Measurements from ENCODE around the gene LBR. TPM values are rescaled to one million over a fixed set of nuclear protein-coding genes. Genes with fewer than 3 reads are reported as not detected.

LBR gene
- total and polyA plus RNA-seq, 3 donors from 2014 or later, result 31.7 to 40.3 (median 39.9) TPM

GRCh38 chr1:225471109-225471452, 43.2 kb upstream of the LBR start:
- intact Hi-C loops (cut with DNase I; ENCODE audit: low total_unique reads), result no loop called here
- TF ChIP-seq POLR2A (IDR thresholded peaks at IDR 0.05) (no peak), CTCF (IDR thresholded peaks at IDR 0.05) (no peak)
- H3K27me3 ChIP-seq, result no peaks in the 10 kb centered on the region
- WGBS, 2 donors, result 74 to 90% methylated on average over 7 to 8 of the region's 8 CpGs
- no peaks in the 10 kb centered on the region for H3K36me3 ChIP-seq (ENCODE audit: low read depth, missing control alignments)
- no peaks in the 10 kb centered on the region for H3K9me3 ChIP-seq
- no peak for DNase-seq
- H3K4me1 ChIP-seq, result peaks cover 12% of the 10 kb centered on the region
- H3K27ac ChIP-seq, result no peak overlapping the region
- H3K4me3 ChIP-seq, result no peak overlapping the region

GRCh38 chr1:225470211-225471108, 42.6 kb upstream of the LBR start:
- Histone ChIP-seq H3K4me1 (peaks cover 11% of the 10 kb centered on the region), H3K4me3 (no peak overlapping the region), H3K27me3 (no peaks in the 10 kb centered on the region), H3K27ac (no peak overlapping the region), H3K9me3 (no peaks in the 10 kb centered on the region), H3K36me3 (ENCODE audit: low read depth, missing control alignments) (no peaks in the 10 kb centered on the region)
- intact Hi-C loops (cut with DNase I; ENCODE audit: low total_unique reads), result no loop called here
- DNase-seq, result no peak
- TF ChIP-seq POLR2A (IDR thresholded peaks at IDR 0.05) (no peak), CTCF (IDR thresholded peaks at IDR 0.05) (no peak)
- WGBS, 2 donors, result 87 to 89% methylated on average over 24 to 25 of the region's 25 CpGs

- WGBS, 2 donors, result 89 to 94% methylated on average over 5 of the region's 5 CpGs
- Histone ChIP-seq H3K36me3 (ENCODE audit: low read depth, missing control alignments) (no peaks in the 10 kb centered on the region), H3K4me3 (no peak overlapping the region), H3K4me1 (peaks cover 6% of the 10 kb centered on the region), H3K9me3 (no peaks in the 10 kb centered on the region), H3K27me3 (no peaks in the 10 kb centered on the region), H3K27ac (no peak overlapping the region)
- no peak for TF ChIP-seq POLR2A (IDR thresholded peaks at IDR 0.05)
- no peak for TF ChIP-seq CTCF (IDR thresholded peaks at IDR 0.05)
- no peak for DNase-seq
- intact Hi-C loops (cut with DNase I; ENCODE audit: low total_unique reads), result no loop called here
These were observed 41.2 kb upstream of the LBR start for GRCh38 chr1:225469051-225469450.

GRCh38 chr1:225468270-225469020, 40.6 kb upstream of the LBR start:
- intact Hi-C loops (cut with DNase I; ENCODE audit: low total_unique reads), result no loop called here
- no peaks in the 10 kb centered on the region for H3K9me3 ChIP-seq
- no peaks in the 10 kb centered on the region for H3K36me3 ChIP-seq (ENCODE audit: low read depth, missing control alignments)
- WGBS, 2 donors, result 85 to 92% methylated on average over 7 to 10 of the region's 10 CpGs
- TF ChIP-seq POLR2A (IDR thresholded peaks at IDR 0.05) (no peak), CTCF (IDR thresholded peaks at IDR 0.05) (no peak)
- DNase-seq, result no peak
- peak overlapping the region; percentile 39 to 65 for H3K27ac ChIP-seq
- no peaks in the 10 kb centered on the region for H3K27me3 ChIP-seq
- H3K4me3 ChIP-seq, result no peak overlapping the region
- H3K4me1 ChIP-seq, result peaks cover 6% of the 10 kb centered on the region
